HS-27A (cell line): ENCODE results near the gene SH3TC2.

ENCODE experiments used
- DNase-seq: peaks from one replicate; pipeline ENCODE4 v3.0.0-alpha.2; 2012; ENCODE audit warnings: low read depth, missing footprints

Gene SH3TC2

GRCh38 chr5:148970228-148970627, 92.6 kb downstream of the SH3TC2 start:
- DNase-seq = no peak

DNA sequence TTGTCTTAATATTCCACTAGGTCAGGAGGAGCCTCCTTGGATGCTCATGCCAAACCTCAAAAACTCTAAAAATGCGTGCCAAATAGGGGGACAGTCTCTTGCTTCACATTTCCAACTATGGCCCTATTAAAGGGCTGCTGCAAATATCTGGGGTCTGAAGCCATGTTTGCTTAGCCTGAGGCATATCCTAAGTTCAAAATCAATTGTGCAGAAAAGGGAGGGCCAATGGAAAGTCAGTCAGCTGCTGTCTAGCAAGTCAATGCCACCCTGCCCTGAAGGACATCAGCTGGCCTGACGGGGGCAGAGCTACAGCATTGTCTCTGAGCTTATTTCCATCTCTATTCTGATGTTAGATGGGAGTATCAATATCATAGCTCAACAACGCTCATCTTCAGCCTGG, 93.6 kb downstream of the SH3TC2 start:
- DNase-seq = no peak

DNA sequence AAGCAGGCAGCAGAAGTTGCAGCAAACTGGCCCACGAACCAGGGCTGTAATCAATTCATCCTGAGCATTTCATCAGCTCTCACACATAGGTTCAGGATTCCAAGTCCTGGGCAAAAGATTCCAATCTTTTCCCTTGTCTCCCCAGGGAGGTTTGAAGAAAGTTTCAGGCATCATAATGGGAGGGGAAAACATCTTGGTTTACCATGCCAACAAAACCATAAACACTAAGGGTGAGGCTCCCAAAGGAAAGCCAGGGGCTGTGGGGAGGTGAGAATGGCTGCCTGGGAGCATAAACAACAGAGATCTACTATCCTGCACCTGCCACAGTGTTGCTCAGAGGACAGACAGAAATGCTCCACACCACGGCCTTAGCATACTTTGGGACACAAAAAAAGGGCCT, 94.6 kb downstream of the SH3TC2 start:
- no peak for DNase-seq

DNA sequence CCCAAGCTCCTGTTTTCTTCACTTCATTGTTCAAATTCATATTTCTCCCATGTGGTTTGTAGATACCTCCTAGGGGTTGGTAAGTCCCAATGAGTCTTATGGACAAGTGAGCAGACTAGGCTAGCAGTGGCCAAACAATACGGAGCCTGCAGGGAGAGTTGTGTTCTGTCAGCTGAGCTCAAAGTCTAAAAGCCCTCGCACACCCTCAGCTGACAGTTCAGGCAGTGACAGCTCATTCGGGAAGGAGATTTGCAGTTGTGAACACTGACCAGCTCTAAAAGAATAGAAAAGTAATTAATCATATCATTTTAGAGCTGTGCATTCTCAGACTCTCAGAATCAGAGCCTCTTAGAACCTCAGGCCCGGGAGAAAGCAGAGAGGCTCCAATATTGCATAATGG, 95.1 kb downstream of the SH3TC2 start:
- DNase-seq = no peak

GRCh38 chr5:148966938-148967337, 95.9 kb downstream of the SH3TC2 start:
- DNase-seq = no peak

- DNase-seq = no peak
Observed at GRCh38 chr5:148966348-148966747, 96.5 kb downstream of the SH3TC2 start.

DNA sequence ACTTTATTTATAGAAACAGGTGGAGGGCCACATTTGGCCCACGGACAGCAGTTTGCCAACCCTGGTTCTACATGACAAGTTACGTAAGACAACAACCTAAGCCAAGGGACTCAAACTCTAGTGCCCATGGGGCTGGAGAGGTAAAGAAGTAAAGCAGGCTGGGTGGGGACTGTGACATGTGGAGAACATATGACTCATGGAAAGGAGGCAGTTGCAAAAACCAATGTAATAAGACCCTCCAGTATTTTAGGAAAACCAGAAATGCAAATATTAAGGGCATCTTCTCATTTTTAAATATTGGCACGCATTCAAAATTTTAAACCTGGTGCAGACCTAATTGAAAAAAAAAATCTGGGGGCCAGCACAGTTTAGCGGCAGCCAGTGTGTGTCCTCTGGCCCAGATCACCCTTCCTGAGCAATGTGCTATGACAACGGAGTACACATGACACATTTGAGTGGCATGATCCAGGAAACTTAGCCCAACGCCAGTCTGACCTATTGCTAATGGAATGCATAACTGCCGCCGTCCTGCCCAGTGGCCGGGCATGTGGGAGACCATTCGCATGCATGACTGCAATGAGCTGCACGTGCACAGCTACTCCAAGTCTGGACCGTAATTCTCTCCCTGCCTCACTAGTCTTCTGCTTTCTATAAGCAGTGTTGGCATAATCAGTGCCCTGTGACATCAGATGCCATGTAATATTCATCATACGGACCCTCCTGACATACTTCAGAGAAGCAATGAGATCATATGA, 97.2 kb downstream of the SH3TC2 start:
- peak; percentile 93 for DNase-seq

DNA sequence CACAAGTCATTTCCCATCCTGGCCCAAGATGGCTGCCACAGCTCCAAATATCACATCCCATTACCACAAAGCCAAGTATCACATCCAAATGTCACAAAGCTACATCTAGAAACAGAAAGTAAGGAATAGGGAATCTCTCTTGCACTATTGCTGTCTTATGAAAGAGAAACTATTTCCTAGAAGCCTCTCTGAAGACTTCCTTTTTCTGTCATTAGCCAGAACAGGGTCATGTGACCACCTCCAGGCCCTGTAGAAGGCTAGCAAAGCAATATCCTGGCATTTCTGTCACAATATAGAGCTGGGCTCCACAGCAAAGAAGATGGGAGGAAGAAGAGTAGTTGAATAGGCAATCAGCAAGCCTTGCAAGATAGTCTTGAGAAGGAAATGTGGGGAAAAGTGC, 99.2 kb downstream of the SH3TC2 start:
- no peak for DNase-seq

- no peak for DNase-seq
Observed at GRCh38 chr5:148962761-148963324, 100.0 kb downstream of the SH3TC2 start.

GRCh38 chr5:148962200-148962550, 100.7 kb downstream of the SH3TC2 start:
- DNase-seq = no peak

DNA sequence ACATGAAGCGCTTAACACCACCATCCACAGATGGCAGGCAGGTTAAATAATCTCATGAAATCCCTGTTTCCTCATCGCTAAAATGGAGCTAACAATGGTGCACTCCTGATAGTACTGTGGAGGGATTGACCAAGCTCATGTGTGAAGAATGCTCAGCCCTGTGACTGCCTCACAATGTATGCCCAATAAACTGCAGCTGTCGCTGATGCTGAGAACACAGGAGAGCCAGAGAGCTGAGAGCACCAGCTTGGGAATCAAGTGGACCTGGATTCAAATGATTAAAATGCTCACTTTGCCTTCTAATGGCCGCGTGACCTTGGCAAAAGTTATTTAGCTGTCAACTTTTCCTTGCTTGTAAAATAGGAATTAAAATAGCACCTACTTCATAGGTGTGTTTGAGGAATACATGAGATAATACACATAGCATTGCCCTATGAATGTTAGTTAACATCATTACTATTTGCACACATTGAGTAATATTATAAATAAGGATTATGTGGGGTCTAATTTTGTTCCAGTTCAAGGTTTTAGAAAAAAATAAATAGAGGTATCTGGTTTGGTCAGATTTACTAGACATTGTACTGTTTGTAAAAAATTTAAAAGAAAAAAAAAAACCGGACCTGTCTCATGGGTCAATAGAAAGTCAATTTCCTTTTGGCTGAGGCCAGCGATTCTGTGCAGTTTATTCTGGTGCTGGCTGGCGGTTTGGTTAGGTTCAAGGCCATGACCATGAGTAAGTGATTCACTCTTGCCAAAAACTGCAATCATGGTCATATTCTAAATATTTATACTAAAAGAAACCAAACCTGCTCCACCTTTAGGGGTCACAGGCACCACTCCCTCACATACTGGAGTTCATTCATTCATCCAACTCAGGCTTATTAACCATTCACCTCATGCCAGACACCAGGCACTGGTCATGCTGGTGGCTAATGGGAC, 101.3 kb downstream of the SH3TC2 start:
- DNase-seq = no peak

DNA sequence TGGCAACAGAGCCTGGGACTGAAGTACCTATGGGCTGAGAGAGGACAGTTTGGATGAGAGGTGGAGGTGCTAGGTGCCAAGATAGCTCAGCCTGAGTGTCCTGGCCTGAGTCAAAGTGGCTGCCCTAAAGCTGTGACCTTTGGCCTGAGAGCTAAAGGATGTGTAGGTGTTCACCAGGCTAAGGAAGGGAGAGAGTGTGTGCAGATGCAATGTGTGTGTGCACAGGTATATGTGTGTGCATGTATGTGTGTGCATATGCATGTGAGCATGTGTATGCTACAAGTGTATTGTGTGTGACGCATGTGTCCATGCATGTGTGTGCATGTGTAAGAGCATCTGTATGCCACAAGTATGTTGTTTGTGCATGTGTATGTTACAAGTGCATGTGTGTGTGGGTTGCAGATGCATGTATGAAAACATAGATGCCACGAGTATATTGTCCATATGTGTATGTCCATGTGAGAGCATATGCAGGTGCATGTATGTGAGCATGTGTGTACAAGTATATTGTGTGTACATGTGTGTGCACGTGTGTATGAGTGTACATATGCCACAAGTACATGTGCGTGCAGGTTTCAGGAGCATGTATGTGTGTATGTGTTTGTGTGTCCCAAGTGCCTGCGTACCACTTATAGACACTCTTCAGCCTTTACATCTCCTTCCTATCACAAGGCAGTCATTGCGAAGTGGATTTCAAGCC, 102.6 kb downstream of the SH3TC2 start:
- DNase-seq = no peak

DNA sequence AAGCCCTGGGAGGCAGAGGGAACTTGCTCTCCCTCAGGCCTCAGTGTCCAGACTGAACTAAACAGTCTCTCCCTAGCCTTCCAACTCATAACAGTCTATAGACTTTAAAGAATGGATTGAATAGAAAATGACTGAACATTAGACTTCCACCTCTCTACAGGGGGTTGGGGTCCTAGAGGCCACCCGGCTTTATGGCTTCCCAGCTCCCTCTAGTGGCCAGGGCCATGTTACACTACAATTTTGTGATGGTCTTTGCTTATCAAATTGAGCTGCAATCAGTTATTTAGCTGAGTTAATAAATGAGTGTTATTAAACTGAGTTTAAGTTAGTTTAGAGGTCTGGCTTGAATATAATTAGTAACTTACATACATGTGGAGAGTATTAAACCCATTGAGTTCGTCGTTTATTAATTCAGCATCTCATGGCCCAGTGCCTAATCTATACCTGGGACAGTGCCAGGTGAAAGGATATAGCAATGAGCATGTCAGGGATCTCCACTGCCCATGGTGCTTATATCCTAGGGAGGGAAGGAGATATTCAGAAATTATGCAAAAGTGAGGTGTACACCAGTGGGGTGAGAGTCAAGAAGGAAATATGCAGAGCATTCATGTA, 105.2 kb downstream of the SH3TC2 start:
- no peak for DNase-seq

GRCh38 chr5:148956477-148957385, 106.1 kb downstream of the SH3TC2 start:
- no peak for DNase-seq
